Activated CD4-positive, alpha-beta T cell treated with anti-CD3 and anti-CD28 coated beads, Interleukin-2, amount 50 U/mL, for 4 hours (primary cell): Measurements from ENCODE around the gene MC2R.

Source experiments
- DNase-seq, 2 experiments: peaks; one replicate each; pipeline ENCODE4 v3.0.0-alpha.2; 2020

The MC2R gene

GRCh38 chr18:13915391-13915790 is at the start of gene MC2R:
Gene MC2R, minus strand, starts transcription at chr18:13915536. Its CDS starts 30,018 bp downstream, at chr18:13885518.
- DNase-seq = no peak

DNA sequence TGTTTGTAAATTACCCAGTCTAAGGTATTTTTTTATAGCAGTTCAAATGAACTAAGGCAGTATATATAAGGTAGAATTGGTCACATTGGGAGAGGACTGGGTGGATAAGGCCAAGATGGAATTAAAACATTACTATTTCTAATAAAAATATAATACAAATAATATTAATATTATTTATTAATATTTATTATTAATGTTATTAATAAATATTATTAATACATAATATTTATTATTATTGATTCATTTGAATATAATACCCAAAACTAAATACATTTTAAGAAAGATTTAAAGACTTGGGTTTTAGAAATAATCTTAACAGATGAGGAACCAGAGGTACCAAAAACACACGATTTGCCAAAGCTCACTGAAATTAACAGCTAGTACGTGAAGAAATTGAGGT is 30.5 kb upstream of the MC2R start:
- DNase-seq = no peak

- no peak for DNase-seq
Measured at GRCh38 chr18:13943338-13943737, 28.0 kb upstream of the MC2R start.

DNA sequence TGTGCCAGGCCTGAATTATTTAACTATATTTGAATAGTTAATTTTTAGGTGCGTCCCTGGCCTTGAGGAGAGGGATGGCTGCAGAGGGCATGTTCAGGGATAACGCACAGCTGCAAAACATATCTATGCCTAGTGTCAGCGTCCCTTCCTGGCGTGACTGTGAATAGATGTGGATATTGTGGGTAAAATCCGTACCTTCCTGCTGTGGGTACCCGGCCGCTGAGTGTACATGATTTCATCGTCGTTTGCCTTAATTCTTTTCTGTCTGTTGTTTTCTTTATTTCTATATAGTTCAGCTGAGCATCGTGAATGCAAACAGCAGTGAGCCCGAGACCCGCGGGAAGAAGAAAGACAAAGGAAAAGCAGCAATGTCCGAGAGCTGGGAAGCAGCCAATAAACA is 25.0 kb upstream of the MC2R start:
- no peak for DNase-seq

GRCh38 chr18:13934676-13935075 is 19.3 kb upstream of the MC2R start:
- DNase-seq = no peak

DNA sequence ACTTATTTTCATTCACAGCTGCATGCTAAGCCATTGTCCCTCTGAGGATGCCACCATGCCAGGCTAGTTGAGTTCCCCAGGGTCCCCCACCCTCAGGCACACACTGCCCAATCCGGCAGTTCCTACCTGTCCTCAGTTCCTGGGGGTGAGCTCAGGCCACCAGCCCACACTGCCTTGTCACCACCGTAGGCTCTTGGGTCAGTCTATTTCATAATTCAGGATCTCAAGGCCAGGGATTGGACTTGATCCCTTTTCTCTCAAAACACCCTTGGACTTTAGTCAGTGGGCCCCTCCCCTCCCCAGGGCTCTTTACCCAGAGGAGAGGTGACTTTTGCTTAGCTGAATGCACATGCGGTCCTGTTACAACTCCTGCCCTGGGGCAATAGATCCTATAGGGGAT is 18.7 kb upstream of the MC2R start:
- DNase-seq = no peak

DNA sequence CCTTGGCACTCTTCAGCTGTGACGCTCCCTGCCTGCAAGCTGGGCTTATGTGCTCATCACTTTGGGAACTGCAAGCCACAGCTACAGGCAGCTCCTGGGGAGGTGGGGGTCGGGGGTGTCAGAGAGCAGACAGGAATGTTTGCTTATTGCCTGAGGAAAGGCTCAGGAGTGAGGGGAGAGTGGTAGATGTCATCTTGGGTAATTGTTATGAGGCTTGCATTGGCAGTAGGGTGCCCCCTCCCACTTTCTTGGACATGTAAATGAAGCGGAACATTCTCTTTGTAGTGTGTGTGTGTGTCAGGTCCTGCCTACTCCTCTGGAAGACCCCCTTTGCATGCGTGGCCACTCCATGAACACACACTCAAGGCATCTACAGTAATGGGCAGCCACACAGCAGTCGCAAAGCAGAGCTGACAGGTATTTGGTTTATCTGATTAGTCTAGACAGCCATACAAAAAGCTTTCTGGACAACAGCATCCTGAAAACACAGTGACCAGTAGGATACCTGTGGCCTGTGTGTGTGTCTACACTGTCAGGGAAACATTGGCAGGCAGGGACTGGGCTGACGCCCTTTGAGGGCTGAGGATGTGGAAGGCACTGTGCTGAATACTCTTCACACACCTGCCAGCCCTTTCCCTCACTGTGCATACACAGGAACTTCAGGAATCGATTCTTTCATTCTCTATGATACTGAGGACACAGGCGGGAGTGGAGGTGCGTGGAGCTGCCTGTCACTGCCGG is 17.1 kb upstream of the MC2R start:
- no peak for DNase-seq

DNA sequence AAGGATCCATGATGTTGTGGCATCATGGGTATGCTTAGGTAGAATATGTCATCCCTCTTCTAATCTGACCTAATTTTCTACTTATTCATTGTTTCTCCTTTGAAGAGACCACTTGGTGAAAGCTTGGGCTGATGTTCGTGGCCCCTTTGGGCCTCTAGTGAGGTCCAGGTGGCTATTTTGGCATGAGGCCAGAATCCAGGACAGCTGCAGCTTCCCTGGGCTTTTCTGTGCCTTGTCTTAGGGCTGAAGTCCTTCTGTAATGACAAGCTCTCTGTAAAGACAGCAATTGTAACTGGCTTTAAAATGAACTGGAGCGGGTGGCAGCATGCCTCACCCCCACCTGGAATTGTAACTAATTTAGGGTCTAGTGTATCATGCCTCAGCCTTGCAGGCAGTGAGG is 15.6 kb upstream of the MC2R start:
- no peak for DNase-seq

DNA sequence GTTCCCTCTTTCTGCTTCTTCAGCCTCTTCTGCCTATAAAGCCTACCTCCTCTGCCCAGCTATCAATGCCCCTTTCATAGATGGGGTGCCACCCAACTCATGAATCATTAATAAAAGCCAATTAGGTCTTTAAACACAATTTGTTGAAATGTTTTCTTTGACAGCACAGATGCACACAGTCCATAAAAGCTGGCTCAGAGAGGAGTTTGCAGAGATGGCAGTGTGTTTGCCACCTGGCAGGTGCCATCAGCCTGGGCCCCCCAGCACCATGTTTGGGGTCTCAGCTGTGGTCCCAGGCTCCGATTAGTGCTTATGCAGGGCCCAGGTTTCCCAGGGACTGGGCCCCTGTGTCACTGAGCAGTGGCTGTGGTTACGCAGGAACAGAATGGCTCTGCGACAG is 7.9 kb upstream of the MC2R start:
- no peak for DNase-seq

DNA sequence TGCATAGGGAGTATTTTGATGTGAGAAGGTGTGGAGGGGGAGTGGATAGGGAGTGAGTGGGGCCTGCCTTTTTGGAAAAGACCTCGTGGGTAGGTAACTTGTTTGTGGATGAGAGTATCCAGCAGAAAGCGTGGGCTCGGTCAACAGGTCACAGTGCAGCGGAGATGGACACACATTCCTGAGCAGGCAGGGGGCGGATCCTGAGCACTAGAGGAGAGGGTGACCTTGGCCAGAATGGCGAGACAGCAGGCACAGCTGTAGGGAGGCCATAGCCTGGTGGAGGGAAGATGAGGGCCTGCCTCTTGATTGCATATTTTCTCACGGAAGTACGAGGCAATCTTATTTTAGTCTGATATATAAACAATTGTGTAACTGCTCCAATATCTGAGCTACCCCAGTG is 3.6 kb upstream of the MC2R start:
- no peak for DNase-seq

DNA sequence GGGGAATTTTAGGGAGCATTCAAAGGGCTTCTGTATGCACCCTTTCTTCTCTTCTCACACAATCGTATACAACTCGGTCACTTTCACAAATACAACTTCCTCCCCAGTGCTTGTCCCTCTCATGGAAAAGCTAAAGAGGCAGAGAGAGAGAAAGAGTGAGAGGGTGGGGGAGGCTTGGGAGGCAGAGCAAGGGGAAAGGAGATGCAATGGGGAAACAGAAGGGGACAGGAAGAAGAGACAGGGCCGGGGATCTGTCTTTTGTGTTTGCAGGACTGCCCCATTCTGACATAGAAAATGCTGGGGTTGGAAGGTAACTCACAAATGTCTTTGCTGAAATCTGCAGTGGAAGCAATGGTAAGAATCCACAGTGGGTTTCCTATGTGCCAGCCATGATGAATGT is 2.1 kb upstream of the MC2R start:
- DNase-seq = no peak

DNA sequence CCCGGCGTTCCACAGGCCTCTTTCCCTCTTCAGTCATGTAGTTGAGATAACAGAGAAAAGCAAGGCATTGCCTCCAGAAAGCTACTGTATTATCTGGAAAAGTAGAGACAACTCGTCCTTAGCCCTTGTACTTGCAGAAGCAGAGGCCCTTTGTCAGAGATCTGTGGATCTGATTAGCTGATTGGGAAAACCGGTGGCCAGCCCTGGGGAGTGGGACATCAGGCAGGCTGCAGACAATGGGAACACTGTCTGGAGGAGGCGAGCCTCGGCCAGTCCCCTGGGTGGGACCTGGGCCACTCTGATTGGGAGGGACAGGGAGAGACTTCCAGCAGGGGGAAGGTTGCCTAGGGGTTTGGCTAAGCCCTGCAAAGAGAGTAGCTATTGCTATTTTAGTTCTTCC is 1.2 kb upstream of the MC2R start:
- DNase-seq = no peak

GRCh38 chr18:13915995-13916431 is 677 bp upstream of the MC2R start:
- no peak for DNase-seq

DNA sequence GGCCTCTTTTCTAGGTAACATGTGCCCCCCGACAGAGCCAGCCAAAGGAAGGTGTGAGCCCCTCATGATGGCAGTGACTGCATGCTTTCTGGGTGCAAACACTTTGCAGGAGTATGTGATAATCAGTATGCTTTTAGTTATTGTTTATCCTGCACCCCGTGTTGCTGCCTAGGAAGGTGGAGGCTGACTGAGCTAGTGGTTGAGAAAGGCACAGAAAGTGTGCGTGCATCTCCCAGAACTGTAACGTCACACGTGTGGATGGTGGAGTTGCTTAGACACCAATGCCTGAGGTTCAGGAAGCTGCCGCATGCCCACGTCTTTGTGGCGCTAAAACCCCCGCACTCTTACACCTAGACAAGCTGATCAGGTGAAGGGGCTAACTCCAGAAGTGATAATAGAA is 580 bp downstream of the MC2R start:
- no peak for DNase-seq

DNA sequence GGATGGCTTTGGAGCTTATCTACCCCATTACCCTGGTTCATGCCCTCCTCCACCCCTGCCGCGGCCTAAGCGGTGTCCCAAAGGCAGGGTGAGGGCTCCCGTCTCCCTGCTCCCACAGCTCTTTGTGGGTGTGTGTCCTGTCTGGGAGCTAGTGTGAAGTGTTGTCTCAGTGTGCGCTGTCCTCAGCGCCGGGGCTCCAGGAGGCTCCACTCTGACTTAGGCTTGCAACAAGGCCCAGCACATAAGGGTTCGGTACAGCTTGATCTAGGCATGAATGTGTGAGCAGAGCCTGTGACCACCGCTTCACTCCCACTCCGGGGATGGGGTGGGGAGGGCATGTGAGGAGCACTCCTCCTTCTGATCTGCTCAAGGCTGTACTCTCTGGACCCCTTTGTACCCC is 1.2 kb downstream of the MC2R start:
- DNase-seq = no peak

- no peak for DNase-seq
Measured at GRCh38 chr18:13913205-13913604, 2.1 kb downstream of the MC2R start.

DNA sequence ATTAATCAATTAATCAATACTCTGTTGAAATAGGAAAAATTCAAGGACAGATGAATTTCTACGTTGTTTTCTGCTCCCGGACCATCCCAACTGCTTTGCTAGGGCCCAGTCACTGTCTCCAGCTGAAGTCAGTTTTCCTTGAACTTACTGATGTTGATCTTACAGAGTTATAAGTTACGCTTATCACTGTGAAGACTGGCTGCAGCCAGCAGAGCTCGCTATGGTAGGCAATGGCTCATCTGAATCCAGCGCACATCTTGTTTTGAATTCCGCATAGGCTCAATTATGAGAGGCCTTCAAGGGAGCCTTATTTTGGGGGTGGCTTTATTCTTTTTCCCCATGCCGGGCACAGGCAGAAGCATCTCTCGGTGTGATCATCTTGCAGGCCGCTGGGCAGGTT is 2.7 kb downstream of the MC2R start:
- DNase-seq = no peak

- no peak for DNase-seq
Measured at GRCh38 chr18:13910986-13911385, 4.3 kb downstream of the MC2R start.

- DNase-seq = no peak
Measured at GRCh38 chr18:13910501-13910900, 4.8 kb downstream of the MC2R start.

GRCh38 chr18:13909141-13909940 is 6.0 kb downstream of the MC2R start:
- DNase-seq = no peak

DNA sequence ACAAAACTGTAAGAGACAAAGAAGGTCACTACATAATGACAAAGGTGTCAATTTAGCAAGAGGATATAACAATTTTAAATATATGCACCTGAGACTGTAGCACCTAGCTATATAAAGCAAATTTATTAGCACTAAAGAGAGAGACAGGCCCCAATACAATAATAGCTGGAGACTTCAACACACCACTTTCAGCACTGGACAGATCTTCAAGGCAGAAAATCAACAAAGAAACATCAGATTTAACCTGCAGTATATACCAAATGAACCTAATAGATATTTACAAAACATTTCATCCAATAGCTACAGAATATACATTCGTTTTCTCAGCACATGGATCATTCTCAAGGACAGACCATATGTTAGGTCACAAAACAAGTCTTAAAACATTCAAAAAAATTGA is 14.7 kb downstream of the MC2R start:
- no peak for DNase-seq

- no peak for DNase-seq
Measured at GRCh38 chr18:13895505-13896033, 19.8 kb downstream of the MC2R start.

DNA sequence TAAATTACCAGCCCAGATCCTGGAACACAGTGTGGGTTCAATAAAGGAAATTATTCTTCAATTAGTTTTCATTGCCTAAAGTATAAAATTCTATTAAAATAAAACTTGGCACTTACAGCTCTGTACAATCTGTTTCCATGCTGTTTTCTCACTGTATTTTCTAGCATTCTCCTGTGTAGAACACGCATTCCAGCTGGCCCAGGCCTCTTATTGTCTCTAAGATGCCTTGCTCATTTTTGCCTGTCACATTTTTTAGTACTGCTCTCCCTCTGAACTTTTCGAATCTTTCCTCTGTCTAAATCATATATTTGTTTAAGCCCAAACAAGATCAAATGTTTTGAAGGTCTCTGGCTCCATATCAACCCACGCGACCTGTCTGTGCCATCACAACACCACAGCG is 20.8 kb downstream of the MC2R start:
- DNase-seq = no peak

DNA sequence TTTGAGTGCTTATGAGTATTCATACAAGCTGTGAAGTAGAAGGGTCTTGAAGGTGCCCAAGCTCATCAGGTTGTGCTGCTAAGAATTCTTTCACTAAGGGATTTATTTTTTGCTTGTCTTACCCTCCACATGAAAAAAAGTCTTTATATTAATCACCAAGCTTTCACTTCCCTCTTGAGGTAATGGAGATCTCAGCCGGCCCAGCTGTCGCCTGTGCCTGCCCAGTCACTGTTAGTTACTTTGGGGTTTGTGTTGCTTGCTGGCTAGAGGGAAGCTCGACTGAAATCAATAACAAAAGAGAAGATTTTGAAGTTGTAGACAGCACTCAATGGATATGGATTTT is 21.9 kb downstream of the MC2R start:
- no peak for DNase-seq
